AG04450 (cell line): Measurements from ENCODE around the gene POLR3E. TPM values are rescaled to one million over a fixed set of nuclear protein-coding genes. Genes with fewer than 3 reads are reported as not detected.
A peak's percentile ranks its signal among the peaks of the same experiment; 100 is the strongest.

ENCODE experiments used
- CTCF ChIA-PET: fragments of 300-600, 350-600 bp; formaldehyde crosslinking; extraction: SDS; loops from one replicate; lab custom pipeline; 2022; ENCODE audit warnings: antibody characterized with exemption, inconsistent platforms; lab: Charles Lee
- POLR2A ChIA-PET: fragments of 350-600 bp; formaldehyde crosslinking; extraction: SDS; loops from one replicate; lab custom pipeline; 2021; ENCODE audit warnings: antibody characterized with exemption, inconsistent platforms; lab: Yijun Ruan, JAX
- DNase-seq: peaks from one replicate; pipeline ENCODE4 v3.0.0-alpha.2; 2011; ENCODE audit warnings: low read depth, low spot score
- H3K27ac ChIP-seq: one replicate; pipeline ENCODE4 v1.5.1; 2012; ENCODE audit warnings: low read depth, low read length, control low read depth
- H3K27me3 ChIP-seq: one replicate; pipeline ENCODE4 v1.6.0; 2012; ENCODE audit warnings: low read length; ENCODE audit not compliant: control insufficient read depth, insufficient read depth
- H3K4me3 ChIP-seq: 2 replicates; pipeline ENCODE4 v1.5.1; 2011; ENCODE audit warnings: mild to moderate bottlenecking, low read depth, low read length, control low read depth
- H3K9me3 ChIP-seq: 2 replicates; pipeline ENCODE4 v1.5.1; 2012; ENCODE audit warnings: low read length; ENCODE audit not compliant: control insufficient read depth, insufficient read depth
- CTCF ChIP-seq: IDR thresholded peaks from 2 replicates; pipeline ENCODE4 v1.5.1; 2011; ENCODE audit warnings: low read depth, low read length, control low read depth, inconsistent platforms
- polyA minus RNA-seq: library from RNA; depleted of rRNA, polyadenylated mRNA; stranded (reverse); fragments of >200 nt; gene quantifications from 2 replicates; pipeline ENCODE4 v1.2.3, GENCODE V29; 2011; rRNA and poly(A)+ RNA removed
- polyA plus RNA-seq: library from polyadenylated mRNA; depleted of rRNA; stranded (reverse); fragments of >200 nt; gene quantifications from 2 replicates; pipeline ENCODE4 v1.2.3, GENCODE V29; 2011; rRNA removed

The POLR3E gene
- polyA plus RNA-seq (32.0 and 43.6 TPM in 2 replicates), polyA minus RNA-seq (140 and 173 TPM in 2 replicates)

DNA sequence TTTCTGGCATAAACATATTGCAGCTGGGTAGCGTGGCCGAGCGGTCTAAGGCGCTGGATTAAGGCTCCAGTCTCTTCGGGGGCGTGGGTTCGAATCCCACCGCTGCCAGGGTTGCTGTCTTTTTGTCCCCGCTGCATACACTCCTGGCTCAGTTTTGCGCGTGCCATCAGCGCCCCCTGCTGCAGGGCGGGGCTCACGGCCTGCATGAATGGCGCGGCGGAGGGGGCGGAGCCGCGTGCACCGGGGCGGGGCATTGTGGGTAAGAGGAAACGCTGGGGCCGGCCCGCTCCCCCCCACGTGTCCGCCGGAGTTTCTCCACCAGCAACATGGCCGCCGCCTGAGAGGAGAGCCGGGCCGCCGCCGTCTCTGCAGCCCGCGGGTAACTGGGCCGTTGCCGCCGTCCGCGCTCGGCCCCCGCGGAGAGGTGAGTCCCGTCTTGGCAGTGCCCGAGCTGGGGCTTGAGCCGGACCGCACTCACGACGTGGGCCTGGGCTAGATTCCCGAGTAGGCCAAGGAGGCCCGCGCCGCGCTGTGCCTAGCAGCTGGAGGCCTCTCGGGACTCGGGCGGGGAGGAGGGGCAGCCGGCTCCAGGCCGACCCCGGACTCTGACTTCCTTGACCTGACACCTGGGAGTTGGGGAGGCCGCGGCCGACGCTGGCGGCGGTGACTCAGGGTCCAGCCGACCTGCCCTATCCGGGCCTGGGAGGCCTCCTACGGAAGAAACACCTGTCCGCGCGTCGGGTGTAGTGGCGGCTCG lies at the start of gene POLR3E:
Gene POLR3E, plus strand, starts transcription at position 296 of the 757 bp plus-strand sequence. CDS start 5,560 bp downstream, outside the sequence.
- POLR2A ChIA-PET = interaction anchor here (1.4 to 1.7 kb wide), 2 partner anchors 12 to 91 kb away, joined by 4 to 8 read pairs; partner anchors contain the start of gene EEF2K
- CTCF ChIA-PET = interaction anchor here (0.7 to 1.6 kb wide), 7 partner anchors 92 to 220 kb away, joined by 3 to 7 read pairs (median 4); no protein-coding TSS in a partner anchor
- peak; percentile 83 for TF ChIP-seq CTCF
- peak within 1 kb of the TSS; percentile 95 for H3K27ac ChIP-seq
- H3K9me3 ChIP-seq = no peaks in the 10 kb centered on the region; the same call in 1 of the 2 replicates
- peak; percentile 95 for DNase-seq
- no peaks in the 10 kb centered on the region for H3K27me3 ChIP-seq
- H3K4me3 ChIP-seq = peak within 1 kb of the TSS; percentile 84

- Histone ChIP-seq H3K27me3 (no peaks in the 10 kb centered on the region), H3K4me3 (no peak overlapping the region), H3K9me3 (peaks cover 8% of the 10 kb centered on the region; the same call in 1 of the 2 replicates), H3K27ac (no peak overlapping the region)
- CTCF ChIA-PET = no interaction called here
- TF ChIP-seq CTCF = no peak
- DNase-seq = no peak
- POLR2A ChIA-PET = no interaction called here
These were observed 46.7 kb upstream of the POLR3E start for GRCh38 chr16:22250522-22250921.

DNA sequence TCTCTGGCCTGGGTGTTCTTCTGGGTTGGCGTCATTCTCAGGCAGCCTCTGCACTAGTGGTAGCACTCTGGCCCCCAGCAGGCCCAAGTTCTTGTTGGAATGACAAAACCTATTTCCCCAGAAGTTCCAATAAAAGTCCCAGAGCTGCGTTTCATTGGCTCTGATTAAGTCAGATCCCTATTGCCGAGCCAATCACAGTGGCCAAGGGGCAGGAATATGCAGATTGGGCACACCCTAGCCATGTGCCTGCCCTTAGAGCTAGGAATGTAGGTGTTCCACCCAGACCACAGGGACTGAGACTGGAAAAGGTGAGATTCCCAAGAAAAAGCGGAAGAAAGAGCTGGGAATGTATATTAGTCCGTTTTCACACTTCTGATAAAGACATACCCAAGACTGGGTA lies 44.9 kb upstream of the POLR3E start:
- Histone ChIP-seq H3K27ac (no peak overlapping the region), H3K4me3 (no peak overlapping the region), H3K27me3 (no peaks in the 10 kb centered on the region), H3K9me3 (peaks cover 9% of the 10 kb centered on the region; the same call in 1 of the 2 replicates)
- ChIA-PET POLR2A (interaction anchor here (0.5 to 0.6 kb wide), 2 partner anchors 11 to 34 kb away, joined by 3 to 4 read pairs; no protein-coding TSS in a partner anchor), CTCF (interaction anchor here (0.7 kb wide), 1 partner anchor 48 kb away, joined by 4 read pairs; no protein-coding TSS in a partner anchor)
- no peak for DNase-seq
- TF ChIP-seq CTCF = no peak

GRCh38 chr16:22253272-22253671 lies 43.9 kb upstream of the POLR3E start:
- peaks cover 9% of the 10 kb centered on the region; the same call in 1 of the 2 replicates for H3K9me3 ChIP-seq
- H3K27me3 ChIP-seq = no peaks in the 10 kb centered on the region
- ChIA-PET CTCF (no interaction called here), POLR2A (no interaction called here)
- no peak overlapping the region for H3K4me3 ChIP-seq
- DNase-seq = no peak
- no peak for TF ChIP-seq CTCF
- no peak overlapping the region for H3K27ac ChIP-seq

- no peak for TF ChIP-seq CTCF
- H3K9me3 ChIP-seq = peaks cover 10% of the 10 kb centered on the region; the same call in 1 of the 2 replicates
- no peak for DNase-seq
- no peak overlapping the region for H3K27ac ChIP-seq
- H3K4me3 ChIP-seq = no peak overlapping the region
- CTCF ChIA-PET = no interaction called here
- POLR2A ChIA-PET = no interaction called here
- H3K27me3 ChIP-seq = no peaks in the 10 kb centered on the region
These were observed 41.9 kb upstream of the POLR3E start for GRCh38 chr16:22255335-22255734.
